ENCODE measurements around the gene MORC2.

- TF ChIP-seq ZNF274 (IDR thresholded peaks at IDR 0.05; ENCODE audit: low read depth, low read length): no peak
- no peak for TF ChIP-seq YY1 (IDR thresholded peaks at IDR 0.05; ENCODE audit: insufficient read depth, insufficient read length)
Observed at GRCh38 chr22:30947816-30948454, 20.6 kb downstream of the MORC2 start.

Data from NT2/D1 (cell line).